GM12878 (cell line): ENCODE measurements around the gene C17orf58. TPM values are rescaled to one million over a fixed set of nuclear protein-coding genes. Genes with fewer than 3 reads are reported as not detected.

Source experiments
- BHLHE40 ChIP-seq, 2 experiments: fragments of 450-650 bp in 1 of 2; IDR thresholded peaks; 2 replicates each; pipeline ENCODE4 v1.6.1; 2011 to 2017; ENCODE audit warnings: low read depth in 2 of 2, borderline replicate concordance in 1 of 2, improper control_type of control experiment in 1 of 2, low read length in 1 of 2, mild to moderate bottlenecking in 1 of 2
- CBFB ChIP-seq: IDR thresholded peaks from 2 replicates; pipeline ENCODE4 v1.6.1; 2016; ENCODE audit warnings: antibody characterized with exemption, low read depth
- CBX5 ChIP-seq: sonication (generic); IDR thresholded peaks from 2 replicates; pipeline ENCODE4 v1.6.1; 2016; ENCODE audit warnings: low read depth, moderate library complexity, mild to moderate bottlenecking, inconsistent platforms
- CEBPB ChIP-seq, 2 experiments: fragments of 150-350 bp in 1 of 2; IDR thresholded peaks; 2 replicates each; pipeline ENCODE4 v1.6.1; 2012 to 2014; ENCODE audit warnings: low read depth in 2 of 2, low read length in 2 of 2, borderline replicate concordance in 1 of 2, inconsistent platforms in 1 of 2
- CHD4 ChIP-seq: fragments of 200-600 bp; sonication (generic); IDR thresholded peaks from 2 replicates; pipeline ENCODE4 v1.6.1; 2016; ENCODE audit warnings: mild to moderate bottlenecking
- ETV6 ChIP-seq, 2 experiments: fragments of 450-650 bp in 1 of 2; IDR thresholded peaks in 1 of 2; conservative IDR thresholded peaks in 1 of 2; 2 replicates each; pipeline ENCODE4 v1.6.1; 2014; ENCODE audit warnings: antibody characterized with exemption in 1 of 2, borderline replicate concordance in 1 of 2, low read depth in 1 of 2, mild to moderate bottlenecking in 1 of 2, moderate library complexity in 1 of 2
- FOXK2 ChIP-seq: fragments of 450-650 bp; IDR thresholded peaks from 2 replicates; pipeline ENCODE4 v1.6.1; 2017; ENCODE audit warnings: mild to moderate bottlenecking, moderate library complexity
- HCFC1 ChIP-seq: fragments of 150-350 bp; IDR thresholded peaks from 2 replicates; pipeline ENCODE4 v1.6.1; 2014; ENCODE audit warnings: low read length
- MYC ChIP-seq: IDR thresholded peaks from 2 replicates; pipeline ENCODE4 v1.6.1; 2011; ENCODE audit warnings: mild to moderate bottlenecking, low read length, moderate library complexity, inconsistent platforms; ENCODE audit not compliant: insufficient read depth, insufficient replicate concordance, insufficient read length, severe bottlenecking
- NFYA ChIP-seq: IDR thresholded peaks from 2 replicates; pipeline ENCODE4 v1.6.1; 2011; ENCODE audit warnings: low read depth, mild to moderate bottlenecking, low read length, improper control_type of control experiment, borderline replicate concordance
- POLR2AphosphoS5 ChIP-seq: IDR thresholded peaks from 2 replicates; pipeline ENCODE4 v1.6.1; 2011; ENCODE audit warnings: mild to moderate bottlenecking, low read length, inconsistent platforms
- POU2F2 ChIP-seq: IDR thresholded peaks from 3 replicates; pipeline ENCODE4 v1.6.1; 2011; ENCODE audit warnings: low read depth, mild to moderate bottlenecking, low read length, borderline replicate concordance
- RAD21 ChIP-seq: IDR thresholded peaks from 2 replicates; pipeline ENCODE4 v1.6.1; 2011; ENCODE audit warnings: mild to moderate bottlenecking, low read depth, low read length, moderate library complexity; ENCODE audit not compliant: insufficient read depth
- TAF1 ChIP-seq: IDR thresholded peaks from 2 replicates; pipeline ENCODE4 v1.6.1; 2011; ENCODE audit warnings: mild to moderate bottlenecking, low read depth, low read length, borderline replicate concordance
- USF1 ChIP-seq: IDR thresholded peaks from 2 replicates; pipeline ENCODE4 v1.6.1; 2011; ENCODE audit warnings: borderline replicate concordance, low read depth, mild to moderate bottlenecking, moderate library complexity, mixed read lengths, low read length; ENCODE audit not compliant: insufficient read depth; ENCODE audit errors: extremely low read length
- ZNF24 ChIP-seq: fragments of 450-650 bp; IDR thresholded peaks from 2 replicates; pipeline ENCODE4 v1.6.1; 2017; ENCODE audit warnings: antibody characterized with exemption, mild to moderate bottlenecking
- polyA plus RNA-seq, 11 experiments: library from polyadenylated mRNA; depleted of rRNA in 4 of 11; unstranded in 6 of 11; stranded (reverse) in 5 of 11; fragments of >200 nt; fragmentation: Nextera tagmentation in 4 of 11; fragmentation: Illumina TruSeq in 1 of 11; extraction: Ambion mirVana in 4 of 11; extraction: Trizol in 1 of 11; gene quantifications; 1 replicate in 1 of 11; 2 replicates in 10 of 11; pipeline versions ENCODE4 v1.2.1 to v1.2.3, GENCODE V29; 2011 to 2016; ENCODE audit warnings: inconsistent platforms in 2 of 11, missing spikeins in 2 of 11, low read depth in 1 of 11
- total RNA-seq, 4 experiments: library from RNA; depleted of rRNA in 3 of 4; stranded (reverse); fragments of >200 nt in 3 of 4; fragmentation: Illumina TruSeq in 1 of 4; extraction: Trizol in 1 of 4; gene quantifications; 2 replicates each; pipeline versions ENCODE4 v1.2.1 to v1.2.3, GENCODE V29; 2013 to 2021
- TF ChIP-seq, protein P1 (sequence below): IDR thresholded peaks from 2 replicates; pipeline ENCODE4 v1.6.1; 2011; ENCODE audit warnings: borderline replicate concordance, low read depth, mild to moderate bottlenecking, moderate library complexity, low read length; ENCODE audit not compliant: insufficient read depth, poor library complexity, severe bottlenecking
- TF ChIP-seq, protein P2 (sequence below): fragments of 450-650 bp; IDR thresholded peaks from 2 replicates; pipeline ENCODE4 v1.6.1; 2017; ENCODE audit warnings: mild to moderate bottlenecking
- TF ChIP-seq, protein P3 (sequence below): fragments of 450-650 bp; formaldehyde crosslinking; IDR thresholded peaks from 2 replicates; pipeline ENCODE4 v1.4.0; 2020; ENCODE audit warnings: mild to moderate bottlenecking, moderate library complexity

Gene C17orf58
- total and polyA plus RNA-seq, 10 of the 15 experiments (the other 5 are each of a cell fraction or from before 2014, with no cell fraction given), result 3.3 to 12.3 (median 6.2) TPM

- TF ChIP-seq, protein P1, sequence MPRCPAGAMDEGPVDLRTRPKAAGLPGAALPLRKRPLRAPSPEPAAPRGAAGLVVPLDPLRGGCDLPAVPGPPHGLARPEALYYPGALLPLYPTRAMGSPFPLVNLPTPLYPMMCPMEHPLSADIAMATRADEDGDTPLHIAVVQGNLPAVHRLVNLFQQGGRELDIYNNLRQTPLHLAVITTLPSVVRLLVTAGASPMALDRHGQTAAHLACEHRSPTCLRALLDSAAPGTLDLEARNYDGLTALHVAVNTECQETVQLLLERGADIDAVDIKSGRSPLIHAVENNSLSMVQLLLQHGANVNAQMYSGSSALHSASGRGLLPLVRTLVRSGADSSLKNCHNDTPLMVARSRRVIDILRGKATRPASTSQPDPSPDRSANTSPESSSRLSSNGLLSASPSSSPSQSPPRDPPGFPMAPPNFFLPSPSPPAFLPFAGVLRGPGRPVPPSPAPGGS, result no peak
- no peak for TF ChIP-seq CHD4
- peak; percentile 92 for TF ChIP-seq POLR2AphosphoS5
- peak; percentile 89 to 96 for TF ChIP-seq BHLHE40 (IDR thresholded peaks at IDR 0.05; ENCODE audit: borderline replicate concordance in 1 of 2, low read depth in 2 of 2, low read length in 1 of 2)
- TF ChIP-seq HCFC1, result no peak; the same call in 1 of the 2 replicates
- no peak for TF ChIP-seq CEBPB (IDR thresholded peaks at IDR 0.05; ENCODE audit: borderline replicate concordance in 1 of 2, low read depth in 2 of 2, low read length in 2 of 2)
- peak; percentile 17; the same call in 1 of the 2 replicates for TF ChIP-seq NFYA
- no peak for TF ChIP-seq FOXK2
- no peak for TF ChIP-seq MYC
- no peak for TF ChIP-seq ETV6 (conservative IDR thresholded peaks at IDR 0.05 in 1 of 2, IDR thresholded peaks at IDR 0.05 in 1 of 2; ENCODE audit: borderline replicate concordance in 1 of 2, low read depth in 1 of 2)
- TF ChIP-seq POU2F2, result peak; percentile 93
- no peak for TF ChIP-seq RAD21
- peak; percentile 51; the same call in 1 of the 2 replicates for TF ChIP-seq CBFB
- no peak for TF ChIP-seq USF1
- TF ChIP-seq, protein P2, sequence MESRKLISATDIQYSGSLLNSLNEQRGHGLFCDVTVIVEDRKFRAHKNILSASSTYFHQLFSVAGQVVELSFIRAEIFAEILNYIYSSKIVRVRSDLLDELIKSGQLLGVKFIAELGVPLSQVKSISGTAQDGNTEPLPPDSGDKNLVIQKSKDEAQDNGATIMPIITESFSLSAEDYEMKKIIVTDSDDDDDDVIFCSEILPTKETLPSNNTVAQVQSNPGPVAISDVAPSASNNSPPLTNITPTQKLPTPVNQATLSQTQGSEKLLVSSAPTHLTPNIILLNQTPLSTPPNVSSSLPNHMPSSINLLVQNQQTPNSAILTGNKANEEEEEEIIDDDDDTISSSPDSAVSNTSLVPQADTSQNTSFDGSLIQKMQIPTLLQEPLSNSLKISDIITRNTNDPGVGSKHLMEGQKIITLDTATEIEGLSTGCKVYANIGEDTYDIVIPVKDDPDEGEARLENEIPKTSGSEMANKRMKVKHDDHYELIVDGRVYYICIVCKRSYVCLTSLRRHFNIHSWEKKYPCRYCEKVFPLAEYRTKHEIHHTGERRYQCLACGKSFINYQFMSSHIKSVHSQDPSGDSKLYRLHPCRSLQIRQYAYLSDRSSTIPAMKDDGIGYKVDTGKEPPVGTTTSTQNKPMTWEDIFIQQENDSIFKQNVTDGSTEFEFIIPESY, result no peak
- TF ChIP-seq ZNF24, result no peak
- TF ChIP-seq, protein P3, sequence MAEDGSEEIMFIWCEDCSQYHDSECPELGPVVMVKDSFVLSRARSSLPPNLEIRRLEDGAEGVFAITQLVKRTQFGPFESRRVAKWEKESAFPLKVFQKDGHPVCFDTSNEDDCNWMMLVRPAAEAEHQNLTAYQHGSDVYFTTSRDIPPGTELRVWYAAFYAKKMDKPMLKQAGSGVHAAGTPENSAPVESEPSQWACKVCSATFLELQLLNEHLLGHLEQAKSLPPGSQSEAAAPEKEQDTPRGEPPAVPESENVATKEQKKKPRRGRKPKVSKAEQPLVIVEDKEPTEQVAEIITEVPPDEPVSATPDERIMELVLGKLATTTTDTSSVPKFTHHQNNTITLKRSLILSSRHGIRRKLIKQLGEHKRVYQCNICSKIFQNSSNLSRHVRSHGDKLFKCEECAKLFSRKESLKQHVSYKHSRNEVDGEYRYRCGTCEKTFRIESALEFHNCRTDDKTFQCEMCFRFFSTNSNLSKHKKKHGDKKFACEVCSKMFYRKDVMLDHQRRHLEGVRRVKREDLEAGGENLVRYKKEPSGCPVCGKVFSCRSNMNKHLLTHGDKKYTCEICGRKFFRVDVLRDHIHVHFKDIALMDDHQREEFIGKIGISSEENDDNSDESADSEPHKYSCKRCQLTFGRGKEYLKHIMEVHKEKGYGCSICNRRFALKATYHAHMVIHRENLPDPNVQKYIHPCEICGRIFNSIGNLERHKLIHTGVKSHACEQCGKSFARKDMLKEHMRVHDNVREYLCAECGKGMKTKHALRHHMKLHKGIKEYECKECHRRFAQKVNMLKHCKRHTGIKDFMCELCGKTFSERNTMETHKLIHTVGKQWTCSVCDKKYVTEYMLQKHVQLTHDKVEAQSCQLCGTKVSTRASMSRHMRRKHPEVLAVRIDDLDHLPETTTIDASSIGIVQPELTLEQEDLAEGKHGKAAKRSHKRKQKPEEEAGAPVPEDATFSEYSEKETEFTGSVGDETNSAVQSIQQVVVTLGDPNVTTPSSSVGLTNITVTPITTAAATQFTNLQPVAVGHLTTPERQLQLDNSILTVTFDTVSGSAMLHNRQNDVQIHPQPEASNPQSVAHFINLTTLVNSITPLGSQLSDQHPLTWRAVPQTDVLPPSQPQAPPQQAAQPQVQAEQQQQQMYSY (CRISPR knock-in tag), result no peak
- TF ChIP-seq TAF1, result peak; percentile 77
- TF ChIP-seq CBX5, result no peak
These were observed 39.4 kb upstream of the C17orf58 start, which contains the start of gene KPNA2 (continued) for GRCh38 chr17:68035523-68036303.
